Thyroid gland (tissue), 4 donors: ENCODE data around the gene C8B.

Source experiments
- CTCF ChIP-seq, 6 experiments: fragments of 200-600 bp in 3 of 6; fragments of 450-650 bp in 3 of 6; sonication (generic) in 3 of 6; IDR thresholded peaks; one replicate each; pipeline ENCODE4 v1.5.1; 2016 to 2019; ENCODE audit warnings: antibody characterized with exemption in 6 of 6, mild to moderate bottlenecking in 2 of 6, inconsistent platforms in 1 of 6, moderate library complexity in 1 of 6
- POLR2A ChIP-seq, 2 donors: fragments of 450-650 bp; IDR thresholded peaks; one replicate each; pipeline ENCODE4 v1.6.1; 2017; ENCODE audit warnings: antibody characterized with exemption in 2 of 2, mild to moderate bottlenecking in 2 of 2, moderate library complexity in 1 of 2

GRCh38 chr1:56894014-56894413, 71.8 kb downstream of the C8B start:
- TF ChIP-seq POLR2A (IDR thresholded peaks at IDR 0.05) (no peak), CTCF (IDR thresholded peaks at IDR 0.05) (no peak)
